GM19397 (cell line): Measurements from ENCODE around the gene CD99L2.

Experiments
- ATAC-seq: cut with Tn5 transposase; IDR thresholded peaks from one replicate; pipeline ENCODE4 v1.9.1; 2021; ENCODE audit warnings: mild to moderate bottlenecking, moderate library complexity; ENCODE audit not compliant: unreplicated experiment

The CD99L2 gene

GRCh38 chrX:150806827-150807226, 91.6 kb downstream of the CD99L2 start:
- no peak for ATAC-seq

GRCh38 chrX:150805736-150806135, 92.7 kb downstream of the CD99L2 start:
- ATAC-seq: no peak

- ATAC-seq: no peak
Observed at GRCh38 chrX:150792949-150793527, 105.4 kb downstream of the CD99L2 start.

GRCh38 chrX:150790021-150790420, 108.4 kb downstream of the CD99L2 start:
- no peak for ATAC-seq

- no peak for ATAC-seq
Observed at GRCh38 chrX:150781677-150782076, 116.8 kb downstream of the CD99L2 start.

GRCh38 chrX:150779385-150779784, 119.1 kb downstream of the CD99L2 start:
- ATAC-seq: no peak

GRCh38 chrX:150777328-150777992, 121.0 kb downstream of the CD99L2 start:
- no peak for ATAC-seq

- no peak for ATAC-seq
Observed at GRCh38 chrX:150775569-150776350, 122.7 kb downstream of the CD99L2 start.

GRCh38 chrX:150774798-150775568, 123.5 kb downstream of the CD99L2 start:
- ATAC-seq: no peak

GRCh38 chrX:150773634-150774033, 124.8 kb downstream of the CD99L2 start:
- no peak for ATAC-seq

- no peak for ATAC-seq
Observed at GRCh38 chrX:150773117-150773516, 125.4 kb downstream of the CD99L2 start.

GRCh38 chrX:150772150-150772970, 126.1 kb downstream of the CD99L2 start:
- peak; percentile 75 for ATAC-seq

GRCh38 chrX:150771116-150771515, 127.4 kb downstream of the CD99L2 start:
- no peak for ATAC-seq

- ATAC-seq: no peak
Observed at GRCh38 chrX:150770623-150771022, 127.8 kb downstream of the CD99L2 start.

- ATAC-seq: no peak
Observed at GRCh38 chrX:150769408-150769807, 129.1 kb downstream of the CD99L2 start.

GRCh38 chrX:150768580-150769190, 129.8 kb downstream of the CD99L2 start:
- no peak for ATAC-seq

- ATAC-seq: no peak
Observed at GRCh38 chrX:150768132-150768485, 130.4 kb downstream of the CD99L2 start.

- no peak for ATAC-seq
Observed at GRCh38 chrX:150767475-150768131, 130.9 kb downstream of the CD99L2 start.

- no peak for ATAC-seq
Observed at GRCh38 chrX:150767045-150767395, 131.4 kb downstream of the CD99L2 start.
